Sigmoid colon (tissue), 7 donors: ENCODE results near the gene CFAP97D2. TPM values are rescaled to one million over a fixed set of nuclear protein-coding genes. Genes with fewer than 3 reads are reported as not detected.

Source experiments
- DNase-seq: peaks from one replicate; pipeline ENCODE4 v3.0.0-alpha.2; 2019
- H3K27ac ChIP-seq, 4 donors: fragments of 200-600 bp; sonication (generic); one replicate each; pipeline ENCODE4 v1.5.1; 2016 to 2019; ENCODE audit warnings: mild to moderate bottlenecking in 1 of 4
- H3K27me3 ChIP-seq, 3 donors: fragments of 200-600 bp; sonication (generic); one replicate each; pipeline ENCODE4 v1.5.1; 2019; ENCODE audit warnings: mild to moderate bottlenecking in 1 of 3
- H3K36me3 ChIP-seq, 4 donors: fragments of 200-600 bp; sonication (generic); one replicate each; pipeline ENCODE4 v1.5.1; 2016 to 2019
- H3K4me1 ChIP-seq, 4 donors: fragments of 200-600 bp; sonication (generic); one replicate each; pipeline ENCODE4 v1.5.1; 2017 to 2019
- H3K4me3 ChIP-seq, 4 donors: fragments of 200-600 bp; sonication (generic); one replicate each; pipeline ENCODE4 v1.5.1; 2017 to 2019; ENCODE audit warnings: mild to moderate bottlenecking in 2 of 4, moderate library complexity in 1 of 4
- H3K9me3 ChIP-seq, 4 donors: fragments of 200-600 bp in 3 of 4; sonication (generic) in 3 of 4; one replicate each; pipeline versions ENCODE4 v1.5.1 to v1.6.1; 2013 to 2019
- EP300 ChIP-seq, 4 donors: sonication (generic); formaldehyde crosslinking; IDR thresholded peaks; one replicate each; pipeline ENCODE4 v1.6.1; 2017; ENCODE audit warnings: antibody characterized with exemption in 4 of 4
- POLR2A ChIP-seq, 2 donors: fragments of 450-650 bp; IDR thresholded peaks; one replicate each; pipeline ENCODE4 v1.6.1; 2016; ENCODE audit warnings: antibody characterized with exemption in 2 of 2, mild to moderate bottlenecking in 2 of 2, moderate library complexity in 2 of 2
- POLR2AphosphoS5 ChIP-seq, 4 donors: sonication (generic); formaldehyde crosslinking; IDR thresholded peaks; one replicate each; pipeline ENCODE4 v1.6.1; 2017; ENCODE audit warnings: antibody characterized with exemption in 4 of 4
- WGBS, 2 donors: extraction: QIAGEN DNeasy Blood & Tissue Kit; methylation state at CpG; one replicate each; pipeline ENCODE4 v1.1.7; 2013; 5-methylcytosine and 5-hydroxymethylcytosine counted together
- intact Hi-C: fragments of 100-400 bp; cut with DNase I; formaldehyde crosslinking; loops from one replicate; pipeline ENCODE4 v1.15.1; 2023
- polyA plus RNA-seq, 3 donors: library from polyadenylated mRNA; stranded (reverse); fragments of 200-250 nt; gene quantifications; one replicate each; pipeline ENCODE4 v1.2.3, GENCODE V29; 2013
- total RNA-seq, 4 donors: library from RNA; depleted of rRNA; stranded (reverse); fragments of >200 nt; gene quantifications; one replicate each; pipeline ENCODE4 v1.1.0, GENCODE V29; 2016
- TF ChIP-seq, protein P1 (sequence below), 4 experiments: fragments of 450-650 bp in 3 of 4; fragments of 200-600 bp in 1 of 4; IDR thresholded peaks; one replicate each; pipeline ENCODE4 v1.5.1; 2016 to 2019; ENCODE audit warnings: antibody characterized with exemption in 4 of 4, mild to moderate bottlenecking in 3 of 4, moderate library complexity in 2 of 4
- donor health status: healthy with polysubstance abuse.
- donor health status: Bipolar disorder and iron deficiency.
- donor health status: healthy.

The CFAP97D2 gene
- total RNA-seq (not detected), polyA plus RNA-seq (under 1 TPM in 1 of 3 donors, not detected in 2; 0.04 TPM)

- Histone ChIP-seq H3K36me3 (no peaks in the 10 kb centered on the region), H3K9me3 (no peaks in the 10 kb centered on the region), H3K27ac (no peak within 1 kb of the TSS), H3K4me1 (no peaks in the 10 kb centered on the region), H3K27me3 (peaks cover 0 to 7% (median 0%) of the 10 kb centered on the region in 3 donors), H3K4me3 (no peak within 1 kb of the TSS)
- TF ChIP-seq POLR2A (IDR thresholded peaks at IDR 0.05) (no peak), POLR2AphosphoS5 (IDR thresholded peaks at IDR 0.05) (no peak), EP300 (IDR thresholded peaks at IDR 0.05) (no peak)
- TF ChIP-seq, protein P1, sequence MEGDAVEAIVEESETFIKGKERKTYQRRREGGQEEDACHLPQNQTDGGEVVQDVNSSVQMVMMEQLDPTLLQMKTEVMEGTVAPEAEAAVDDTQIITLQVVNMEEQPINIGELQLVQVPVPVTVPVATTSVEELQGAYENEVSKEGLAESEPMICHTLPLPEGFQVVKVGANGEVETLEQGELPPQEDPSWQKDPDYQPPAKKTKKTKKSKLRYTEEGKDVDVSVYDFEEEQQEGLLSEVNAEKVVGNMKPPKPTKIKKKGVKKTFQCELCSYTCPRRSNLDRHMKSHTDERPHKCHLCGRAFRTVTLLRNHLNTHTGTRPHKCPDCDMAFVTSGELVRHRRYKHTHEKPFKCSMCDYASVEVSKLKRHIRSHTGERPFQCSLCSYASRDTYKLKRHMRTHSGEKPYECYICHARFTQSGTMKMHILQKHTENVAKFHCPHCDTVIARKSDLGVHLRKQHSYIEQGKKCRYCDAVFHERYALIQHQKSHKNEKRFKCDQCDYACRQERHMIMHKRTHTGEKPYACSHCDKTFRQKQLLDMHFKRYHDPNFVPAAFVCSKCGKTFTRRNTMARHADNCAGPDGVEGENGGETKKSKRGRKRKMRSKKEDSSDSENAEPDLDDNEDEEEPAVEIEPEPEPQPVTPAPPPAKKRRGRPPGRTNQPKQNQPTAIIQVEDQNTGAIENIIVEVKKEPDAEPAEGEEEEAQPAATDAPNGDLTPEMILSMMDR (IDR thresholded peaks at IDR 0.05): no peak
- 56 to 61% methylated on average over 13 of the region's 13 CpGs for WGBS, 2 donors
- intact Hi-C loops: no loop called here
- no peak for DNase-seq
These were observed at the start of gene CFAP97D2 for GRCh38 chr13:114179087-114179658. Gene CFAP97D2 (plus strand): TSS chr13:114179257. CDS start chr13:114179331, 74 bp downstream.

- peak; percentile 40 for DNase-seq
- H3K9me3 ChIP-seq: no peaks in the 10 kb centered on the region
- intact Hi-C loops: loop anchor here (5.0 kb wide), 3 partner anchors 97 to 177 kb away; no protein-coding TSS in a partner anchor
- 65 to 66% methylated on average over 9 of the region's 9 CpGs for WGBS, 2 donors
- H3K27ac ChIP-seq: peak overlapping the region; percentile 74 to 88 (median 84)
- no peaks in the 10 kb centered on the region for H3K27me3 ChIP-seq
- TF ChIP-seq, protein P1 (IDR thresholded peaks at IDR 0.05): no peak
- no peak for TF ChIP-seq POLR2A (IDR thresholded peaks at IDR 0.05)
- no peak for TF ChIP-seq POLR2AphosphoS5 (IDR thresholded peaks at IDR 0.05)
- TF ChIP-seq EP300 (IDR thresholded peaks at IDR 0.05): no peak
- H3K36me3 ChIP-seq: no peaks in the 10 kb centered on the region
- H3K4me1 ChIP-seq: peaks cover 0 to 50% (median 38%) of the 10 kb centered on the region in 4 donors
- H3K4me3 ChIP-seq: no peak overlapping the region
These were observed 49.4 kb upstream of the CFAP97D2 start for GRCh38 chr13:114129649-114130062.

DNA sequence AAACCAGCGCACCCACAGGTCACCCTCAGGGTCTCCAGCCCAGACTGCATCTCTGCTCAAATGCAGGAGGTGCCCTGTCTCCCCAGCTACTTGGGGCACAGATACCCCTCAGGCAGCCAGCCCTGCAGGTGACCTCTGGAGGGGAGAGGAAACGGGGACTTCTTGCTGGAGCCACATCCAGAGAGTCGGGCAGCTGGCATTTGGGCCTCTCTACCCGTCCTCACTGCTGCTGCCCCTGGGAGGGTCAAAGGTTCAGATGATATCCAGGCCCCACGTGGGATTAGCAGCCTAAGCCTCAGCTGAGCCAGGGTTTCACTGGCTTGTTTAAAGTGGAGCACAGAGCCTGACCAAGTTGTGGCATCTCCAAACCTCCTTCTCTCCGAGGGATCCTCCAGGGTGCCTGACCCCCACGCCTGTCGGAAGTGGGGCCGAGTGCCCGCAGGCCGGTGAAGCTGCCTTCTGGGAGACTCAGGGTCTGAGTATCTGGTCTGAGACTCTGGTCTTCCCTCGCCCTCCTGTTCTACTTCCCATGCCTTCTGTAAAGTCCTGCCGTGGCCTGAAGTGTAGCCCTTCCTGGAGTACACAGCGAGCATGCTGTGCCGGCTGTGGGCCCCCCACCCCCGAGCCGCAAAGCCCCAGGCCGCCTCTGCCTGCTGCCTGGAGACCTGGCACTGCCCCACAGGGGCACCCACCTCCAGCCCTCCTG is 48.8 kb upstream of the CFAP97D2 start:
- H3K27me3 ChIP-seq: no peaks in the 10 kb centered on the region
- H3K4me3 ChIP-seq: peak overlapping the region; percentile 58 to 97 (median 76)
- 59 to 77% methylated on average over 18 of the region's 18 CpGs for WGBS, 2 donors
- no peak for DNase-seq
- H3K4me1 ChIP-seq: peaks cover 0 to 50% (median 38%) of the 10 kb centered on the region in 4 donors
- H3K9me3 ChIP-seq: no peaks in the 10 kb centered on the region
- peak overlapping the region; percentile 74 to 88 (median 84) for H3K27ac ChIP-seq
- TF ChIP-seq POLR2A (IDR thresholded peaks at IDR 0.05): no peak
- TF ChIP-seq, protein P1 (IDR thresholded peaks at IDR 0.05): no peak
- TF ChIP-seq POLR2AphosphoS5 (IDR thresholded peaks at IDR 0.05): no peak
- no peak for TF ChIP-seq EP300 (IDR thresholded peaks at IDR 0.05)
- intact Hi-C loops: loop anchor here (5.0 kb wide), 2 partner anchors 97 to 98 kb away; no protein-coding TSS in a partner anchor
- H3K36me3 ChIP-seq: no peaks in the 10 kb centered on the region

DNA sequence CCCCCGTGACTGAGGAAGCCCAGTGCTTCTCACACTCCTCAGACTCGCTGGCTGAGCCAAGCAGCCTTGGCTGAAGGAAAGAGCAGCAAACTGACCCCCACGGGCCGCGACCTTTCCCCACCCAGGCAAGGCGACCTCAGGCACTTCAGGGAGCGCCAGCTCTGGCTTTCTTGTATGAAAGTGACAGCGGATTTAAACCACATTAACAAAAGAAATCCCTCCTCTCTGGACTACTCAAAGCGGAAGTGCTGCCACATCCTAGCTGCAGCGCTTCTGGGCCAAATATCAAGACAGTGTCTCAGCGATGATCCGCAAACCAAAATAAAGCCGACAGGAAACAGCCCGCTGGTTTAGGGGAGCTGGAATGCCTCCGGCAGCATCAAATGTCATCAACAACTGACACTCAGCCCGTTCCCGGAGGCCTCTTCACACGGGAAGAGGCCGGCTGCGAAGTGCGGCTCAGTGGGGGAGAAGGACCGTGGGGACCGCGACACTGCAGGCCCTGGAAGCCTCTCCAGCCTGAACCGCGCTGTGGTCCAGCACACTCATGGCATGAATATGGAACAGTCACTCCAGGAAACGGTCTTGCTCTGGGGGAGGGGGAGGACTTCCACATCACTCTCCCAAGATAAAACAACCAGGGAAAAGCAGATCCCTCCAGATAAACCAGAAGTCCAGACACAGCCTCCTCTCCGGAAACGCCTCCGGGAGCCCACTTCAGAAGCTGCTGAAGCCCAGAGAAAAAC is 48.0 kb upstream of the CFAP97D2 start:
- Histone ChIP-seq H3K4me1 (peaks cover 0 to 50% (median 38%) of the 10 kb centered on the region in 4 donors), H3K4me3 (peak overlapping the region; percentile 58 to 97 (median 76)), H3K27ac (peak overlapping the region; percentile 74 to 88 (median 84)), H3K9me3 (no peaks in the 10 kb centered on the region), H3K36me3 (no peaks in the 10 kb centered on the region), H3K27me3 (no peaks in the 10 kb centered on the region)
- intact Hi-C loops: loop anchor here (5.0 kb wide), 2 partner anchors 96 to 99 kb away; no protein-coding TSS in a partner anchor
- DNase-seq: peak; percentile 81
- 11 to 37% methylated on average over 30 of the region's 30 CpGs for WGBS, 2 donors
- no peak for TF ChIP-seq POLR2A (IDR thresholded peaks at IDR 0.05)
- TF ChIP-seq POLR2AphosphoS5 (IDR thresholded peaks at IDR 0.05): peak in 2 of 4 donors; percentile 22 to 48
- TF ChIP-seq, protein P1 (IDR thresholded peaks at IDR 0.05): no peak
- TF ChIP-seq EP300 (IDR thresholded peaks at IDR 0.05): no peak
